A549 (cell line): ENCODE results near the gene OCA2. TPM values are rescaled to one million over a fixed set of nuclear protein-coding genes. Genes with fewer than 3 reads are reported as not detected.

Experiments used
- ATAC-seq, 2 experiments: fragments of 200-7000 bp in 1 of 2; fragments of >200 bp in 1 of 2; cut with Nextera tagmentation in 1 of 2; cut with Tn5 transposase in 1 of 2; 3 replicates each; pipeline versions ENCODE4 v1.8.0 to v1.9.1; 2018 to 2020; ENCODE audit warnings: mild to moderate bottlenecking in 1 of 2, moderate library complexity in 1 of 2
- CTCF ChIA-PET: fragments of 300-600 bp; sonication (Branson Sonifier 250); formaldehyde crosslinking; extraction: SDS; loops from one replicate; lab custom pipeline; 2021; ENCODE audit warnings: antibody characterized with exemption, inconsistent platforms; lab: Yijun Ruan, JAX
- POLR2A ChIA-PET: fragments of 350-600 bp; formaldehyde crosslinking; extraction: SDS; loops from one replicate; lab custom pipeline; 2021; ENCODE audit warnings: antibody characterized with exemption, inconsistent platforms; lab: Yijun Ruan, JAX
- DNase-seq, 2 experiments: peaks; one replicate each; pipeline versions ENCODE4 v3.0.0 to v3.0.0-alpha.2; 2011 to 2016; ENCODE audit warnings: low read depth in 1 of 2, low spot score in 1 of 2
- FAIRE-seq: peaks from 2 replicates; lab custom pipeline; 2011; peaks lifted over from hg19 to GRCh38; lab: Jason Lieb, UNC
- H3K27ac ChIP-seq, 2 experiments: fragments of >200 bp; sonication (Bioruptor Twin); formaldehyde crosslinking; 3 replicates each; pipeline ENCODE4 v1.5.1; 2016 to 2017
- H3K4me1 ChIP-seq: fragments of >200 bp; sonication (Bioruptor Twin); formaldehyde crosslinking; 3 replicates; pipeline ENCODE4 v1.6.1; 2016
- H3K4me2 ChIP-seq: fragments of >200 bp; sonication (Bioruptor Twin); formaldehyde crosslinking; 3 replicates; pipeline ENCODE4 v1.6.1; 2016
- H3K4me3 ChIP-seq: fragments of >200 bp; sonication (Bioruptor Twin); formaldehyde crosslinking; 3 replicates; pipeline ENCODE4 v1.5.1; 2016
- H3K9me3 ChIP-seq: fragments of >200 bp; sonication (Bioruptor Twin); formaldehyde crosslinking; 3 replicates; pipeline ENCODE4 v1.6.1; 2016
- BHLHE40 ChIP-seq: IDR thresholded peaks from 2 replicates; pipeline ENCODE4 v1.6.1; 2012; ENCODE audit warnings: low read depth, low read length, inconsistent platforms
- GATA3 ChIP-seq: IDR thresholded peaks from 2 replicates; pipeline ENCODE4 v1.6.1; 2012; ENCODE audit warnings: borderline replicate concordance
- JUN ChIP-seq, 2 experiments: fragments of >200 bp; sonication (Bioruptor Twin); formaldehyde crosslinking; IDR thresholded peaks; 2 replicates in 1 of 2; 3 replicates in 1 of 2; pipeline ENCODE4 v1.6.1; 2016 to 2017
- KDM1A ChIP-seq: fragments of 200-600 bp; sonication (generic); IDR thresholded peaks from 2 replicates; pipeline ENCODE4 v1.6.1; 2016; ENCODE audit warnings: low read depth, mild to moderate bottlenecking
- MAFK ChIP-seq: fragments of 450-650 bp; IDR thresholded peaks from 2 replicates; pipeline ENCODE4 v1.6.1; 2014; ENCODE audit not compliant: partially characterized antibody
- MAZ ChIP-seq: fragments of 150-350 bp; IDR thresholded peaks from 2 replicates; pipeline ENCODE4 v1.6.1; 2014; ENCODE audit warnings: antibody characterized with exemption, low read depth, low read length, borderline replicate concordance
- PHF8 ChIP-seq: fragments of 200-600 bp; sonication (generic); IDR thresholded peaks from 2 replicates; pipeline ENCODE4 v1.6.1; 2016; ENCODE audit warnings: low read depth, mild to moderate bottlenecking, antibody characterized with exemption, moderate library complexity, borderline replicate concordance
- RAD21 ChIP-seq, 2 experiments: fragments of >200 bp in 1 of 2; sonication (Bioruptor Twin) in 1 of 2; formaldehyde crosslinking in 1 of 2; IDR thresholded peaks in 1 of 2; conservative IDR thresholded peaks in 1 of 2; 2 replicates in 1 of 2; 3 replicates in 1 of 2; pipeline ENCODE4 v1.6.1; 2012 to 2018; ENCODE audit warnings: inconsistent platforms in 1 of 2
- RARB ChIP-seq: fragments of 250-450 bp; sonication (Bioruptor Pico); IDR thresholded peaks from 2 replicates; pipeline ENCODE4 v1.8.0; 2021; ENCODE audit warnings: mild to moderate bottlenecking, moderate library complexity
- RFX5 ChIP-seq: fragments of 450-650 bp; IDR thresholded peaks from 2 replicates; pipeline ENCODE4 v1.7.1; 2014; ENCODE audit warnings: antibody characterized with exemption, mild to moderate bottlenecking, moderate library complexity
- RNF2 ChIP-seq: fragments of 200-600 bp; sonication (generic); IDR thresholded peaks from 2 replicates; pipeline ENCODE4 v1.6.1; 2016; ENCODE audit warnings: low read depth, mild to moderate bottlenecking, antibody characterized with exemption, moderate library complexity, borderline replicate concordance
- TP53 ChIP-seq: fragments of 250-450 bp; sonication (Bioruptor Pico); IDR thresholded peaks from 2 replicates; pipeline ENCODE4 v1.5.0; 2021; ENCODE audit warnings: mild to moderate bottlenecking, moderate library complexity
- WGBS: methylation state at CpG from one replicate; pipeline ENCODE4 v1.1.6; 2017; ENCODE audit errors: missing lambda C conversion rate; 5-methylcytosine and 5-hydroxymethylcytosine counted together
- polyA plus RNA-seq, 4 experiments: library from polyadenylated mRNA; depleted of rRNA in 3 of 4; stranded (reverse); fragments of >200 nt; fragmentation: RNase III in 1 of 4; extraction: RNeasy Plus Mini Kit Qiagen cat#74134 plus additional on column Dnase treatment in 1 of 4; gene quantifications; 2 replicates in 3 of 4; 3 replicates in 1 of 4; pipeline ENCODE4 v1.2.3, GENCODE V29; 2011 to 2017
- TF ChIP-seq, protein P1 (sequence below): fragments of 250-450 bp; sonication (Bioruptor Pico); IDR thresholded peaks from 2 replicates; pipeline ENCODE4 v1.5.0; 2021; ENCODE audit warnings: mild to moderate bottlenecking, moderate library complexity, borderline replicate concordance
- TF ChIP-seq, protein P2 (sequence below): fragments of >200 bp; sonication (Bioruptor Twin); formaldehyde crosslinking; IDR thresholded peaks from 3 replicates; pipeline ENCODE4 v1.5.1; 2016
- TF ChIP-seq, protein P3 (sequence below): fragments of 200-600 bp; sonication (generic); IDR thresholded peaks from 2 replicates; pipeline ENCODE4 v1.6.1; 2016; ENCODE audit warnings: antibody characterized with exemption, mild to moderate bottlenecking, moderate library complexity
- TF ChIP-seq, protein P4 (sequence below): fragments of 450-650 bp; IDR thresholded peaks from 2 replicates; pipeline ENCODE4 v1.6.1; 2014; ENCODE audit warnings: antibody characterized with exemption

The OCA2 gene
- polyA plus RNA-seq, 2 of the 4 experiments (the other 2 are of a cell fraction) = 0.17 to 0.25 TPM

DNA sequence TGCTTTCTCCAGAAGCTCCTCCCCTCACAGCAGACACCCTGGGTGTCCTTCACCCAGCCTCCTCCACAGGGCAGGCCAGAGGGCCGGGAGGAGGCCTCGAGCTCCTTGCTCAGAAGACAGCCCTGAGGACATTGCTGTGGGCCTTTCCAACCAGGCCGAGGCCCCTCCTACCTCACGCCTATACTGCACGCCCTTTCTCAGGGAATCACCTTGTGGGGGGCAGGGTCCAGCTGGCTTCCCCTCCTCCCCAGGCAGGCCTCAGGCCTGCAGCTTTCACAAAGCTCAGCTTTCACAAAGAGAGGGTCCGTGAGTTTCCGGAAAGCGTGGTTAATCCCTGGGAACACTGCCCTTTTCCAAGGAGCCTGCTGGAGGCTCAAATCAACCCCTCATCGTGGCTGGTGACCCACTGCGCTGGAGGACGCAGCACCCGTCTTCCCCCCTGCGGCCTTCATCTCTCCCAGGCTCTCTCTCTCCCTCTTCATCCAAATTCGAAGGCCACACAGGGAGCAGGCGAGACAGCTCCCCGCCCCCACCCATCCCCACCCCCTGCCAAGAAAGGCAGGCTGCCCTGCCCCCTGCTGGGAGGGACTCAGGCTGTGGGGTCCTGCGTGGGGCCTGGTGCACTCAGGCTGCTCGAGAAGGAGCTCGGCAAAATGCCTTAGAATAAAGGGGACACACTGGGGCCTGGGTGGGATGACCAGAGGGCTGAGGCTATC lies 79.4 kb downstream of the OCA2 start:
- peaks cover 5% of the 10 kb centered on the region; the same call in 1 of the 3 replicates for H3K4me1 ChIP-seq
- DNase-seq = no peak
- ChIA-PET CTCF (interaction anchor here (0.6 to 2.2 kb wide), 5 partner anchors 13 to 74 kb away, joined by 3 to 9 read pairs (median 4); no protein-coding TSS in a partner anchor), POLR2A (interaction anchor here (0.7 kb wide), 1 partner anchor 32 kb away, joined by 3 read pairs; no protein-coding TSS in a partner anchor)
- ATAC-seq = no peak
- no peak overlapping the region for H3K27ac ChIP-seq
- no peak overlapping the region for H3K4me3 ChIP-seq
- 75% methylated on average over 16 of the region's 19 CpGs for WGBS
- FAIRE-seq = no peak
- H3K4me2 ChIP-seq = no peak overlapping the region
- TF ChIP-seq MAZ (no peak), RNF2 (no peak), MAFK (no peak), PHF8 (no peak), JUN (IDR thresholded peaks at IDR 0.05) (no peak), RFX5 (no peak), TP53 (CRISPR knock-in tag) (no peak), BHLHE40 (no peak), RAD21 (conservative IDR thresholded peaks at IDR 0.05 in 1 of 2, IDR thresholded peaks at IDR 0.05 in 1 of 2) (no peak), KDM1A (no peak), GATA3 (no peak), RARB (CRISPR knock-in tag) (no peak)
- TF ChIP-seq, protein P1, sequence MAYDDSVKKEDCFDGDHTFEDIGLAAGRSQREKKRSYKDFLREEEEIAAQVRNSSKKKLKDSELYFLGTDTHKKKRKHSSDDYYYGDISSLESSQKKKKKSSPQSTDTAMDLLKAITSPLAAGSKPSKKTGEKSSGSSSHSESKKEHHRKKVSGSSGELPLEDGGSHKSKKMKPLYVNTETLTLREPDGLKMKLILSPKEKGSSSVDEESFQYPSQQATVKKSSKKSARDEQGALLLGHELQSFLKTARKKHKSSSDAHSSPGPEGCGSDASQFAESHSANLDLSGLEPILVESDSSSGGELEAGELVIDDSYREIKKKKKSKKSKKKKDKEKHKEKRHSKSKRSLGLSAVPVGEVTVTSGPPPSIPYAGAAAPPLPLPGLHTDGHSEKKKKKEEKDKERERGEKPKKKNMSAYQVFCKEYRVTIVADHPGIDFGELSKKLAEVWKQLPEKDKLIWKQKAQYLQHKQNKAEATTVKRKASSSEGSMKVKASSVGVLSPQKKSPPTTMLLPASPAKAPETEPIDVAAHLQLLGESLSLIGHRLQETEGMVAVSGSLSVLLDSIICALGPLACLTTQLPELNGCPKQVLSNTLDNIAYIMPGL (CRISPR knock-in tag) = no peak
- TF ChIP-seq, protein P2, sequence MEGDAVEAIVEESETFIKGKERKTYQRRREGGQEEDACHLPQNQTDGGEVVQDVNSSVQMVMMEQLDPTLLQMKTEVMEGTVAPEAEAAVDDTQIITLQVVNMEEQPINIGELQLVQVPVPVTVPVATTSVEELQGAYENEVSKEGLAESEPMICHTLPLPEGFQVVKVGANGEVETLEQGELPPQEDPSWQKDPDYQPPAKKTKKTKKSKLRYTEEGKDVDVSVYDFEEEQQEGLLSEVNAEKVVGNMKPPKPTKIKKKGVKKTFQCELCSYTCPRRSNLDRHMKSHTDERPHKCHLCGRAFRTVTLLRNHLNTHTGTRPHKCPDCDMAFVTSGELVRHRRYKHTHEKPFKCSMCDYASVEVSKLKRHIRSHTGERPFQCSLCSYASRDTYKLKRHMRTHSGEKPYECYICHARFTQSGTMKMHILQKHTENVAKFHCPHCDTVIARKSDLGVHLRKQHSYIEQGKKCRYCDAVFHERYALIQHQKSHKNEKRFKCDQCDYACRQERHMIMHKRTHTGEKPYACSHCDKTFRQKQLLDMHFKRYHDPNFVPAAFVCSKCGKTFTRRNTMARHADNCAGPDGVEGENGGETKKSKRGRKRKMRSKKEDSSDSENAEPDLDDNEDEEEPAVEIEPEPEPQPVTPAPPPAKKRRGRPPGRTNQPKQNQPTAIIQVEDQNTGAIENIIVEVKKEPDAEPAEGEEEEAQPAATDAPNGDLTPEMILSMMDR = no peak
- TF ChIP-seq, protein P3, sequence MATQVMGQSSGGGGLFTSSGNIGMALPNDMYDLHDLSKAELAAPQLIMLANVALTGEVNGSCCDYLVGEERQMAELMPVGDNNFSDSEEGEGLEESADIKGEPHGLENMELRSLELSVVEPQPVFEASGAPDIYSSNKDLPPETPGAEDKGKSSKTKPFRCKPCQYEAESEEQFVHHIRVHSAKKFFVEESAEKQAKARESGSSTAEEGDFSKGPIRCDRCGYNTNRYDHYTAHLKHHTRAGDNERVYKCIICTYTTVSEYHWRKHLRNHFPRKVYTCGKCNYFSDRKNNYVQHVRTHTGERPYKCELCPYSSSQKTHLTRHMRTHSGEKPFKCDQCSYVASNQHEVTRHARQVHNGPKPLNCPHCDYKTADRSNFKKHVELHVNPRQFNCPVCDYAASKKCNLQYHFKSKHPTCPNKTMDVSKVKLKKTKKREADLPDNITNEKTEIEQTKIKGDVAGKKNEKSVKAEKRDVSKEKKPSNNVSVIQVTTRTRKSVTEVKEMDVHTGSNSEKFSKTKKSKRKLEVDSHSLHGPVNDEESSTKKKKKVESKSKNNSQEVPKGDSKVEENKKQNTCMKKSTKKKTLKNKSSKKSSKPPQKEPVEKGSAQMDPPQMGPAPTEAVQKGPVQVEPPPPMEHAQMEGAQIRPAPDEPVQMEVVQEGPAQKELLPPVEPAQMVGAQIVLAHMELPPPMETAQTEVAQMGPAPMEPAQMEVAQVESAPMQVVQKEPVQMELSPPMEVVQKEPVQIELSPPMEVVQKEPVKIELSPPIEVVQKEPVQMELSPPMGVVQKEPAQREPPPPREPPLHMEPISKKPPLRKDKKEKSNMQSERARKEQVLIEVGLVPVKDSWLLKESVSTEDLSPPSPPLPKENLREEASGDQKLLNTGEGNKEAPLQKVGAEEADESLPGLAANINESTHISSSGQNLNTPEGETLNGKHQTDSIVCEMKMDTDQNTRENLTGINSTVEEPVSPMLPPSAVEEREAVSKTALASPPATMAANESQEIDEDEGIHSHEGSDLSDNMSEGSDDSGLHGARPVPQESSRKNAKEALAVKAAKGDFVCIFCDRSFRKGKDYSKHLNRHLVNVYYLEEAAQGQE = no peak
- TF ChIP-seq, protein P4, sequence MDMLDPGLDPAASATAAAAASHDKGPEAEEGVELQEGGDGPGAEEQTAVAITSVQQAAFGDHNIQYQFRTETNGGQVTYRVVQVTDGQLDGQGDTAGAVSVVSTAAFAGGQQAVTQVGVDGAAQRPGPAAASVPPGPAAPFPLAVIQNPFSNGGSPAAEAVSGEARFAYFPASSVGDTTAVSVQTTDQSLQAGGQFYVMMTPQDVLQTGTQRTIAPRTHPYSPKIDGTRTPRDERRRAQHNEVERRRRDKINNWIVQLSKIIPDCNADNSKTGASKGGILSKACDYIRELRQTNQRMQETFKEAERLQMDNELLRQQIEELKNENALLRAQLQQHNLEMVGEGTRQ = no peak
- TF ChIP-seq, all 56 proteins: peak for 0
- no peaks in the 10 kb centered on the region for H3K9me3 ChIP-seq
